ENCODE measurements around the gene CPE.

Gene CPE

DNA sequence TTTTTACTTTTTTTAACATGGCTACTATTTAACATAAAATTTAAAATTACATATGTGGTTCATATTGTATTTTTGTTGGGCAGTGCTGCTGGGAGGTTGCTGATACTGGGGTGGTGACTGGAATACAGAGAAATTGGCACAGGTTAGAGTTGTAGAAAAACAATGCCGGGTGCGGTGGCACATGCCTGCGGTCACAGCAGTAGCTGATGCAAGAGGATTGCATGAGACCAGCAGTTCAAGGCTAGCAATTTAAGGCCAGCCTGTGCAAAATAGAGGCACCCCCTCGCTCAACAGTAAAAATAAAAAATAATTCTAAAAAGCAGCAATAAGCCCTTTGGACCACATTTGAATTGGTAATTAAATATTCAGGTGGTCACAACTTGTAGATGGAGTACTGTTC, 11.8 kb upstream of the CPE start:
- no peak for DNase-seq

DNA sequence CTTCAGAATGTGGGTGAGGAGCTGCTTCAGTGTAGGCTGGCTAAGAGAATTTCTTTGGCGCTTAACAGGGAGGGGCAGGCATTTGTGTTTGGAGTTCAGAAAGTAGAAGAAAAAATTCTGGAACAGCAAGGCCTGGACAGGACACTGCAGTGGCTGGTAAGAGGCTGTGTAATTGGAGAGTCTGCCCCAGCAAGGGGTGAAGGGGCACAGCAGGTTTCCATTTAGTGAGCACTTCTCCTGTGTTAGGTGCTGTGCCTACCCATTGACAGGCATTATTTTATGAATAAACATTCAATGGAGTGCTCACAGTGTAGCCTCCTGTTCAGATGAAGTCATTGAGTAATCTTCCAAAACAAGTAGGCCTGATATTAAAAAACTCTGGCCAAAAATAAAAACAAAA, 10.7 kb upstream of the CPE start:
- no peak for DNase-seq

DNA sequence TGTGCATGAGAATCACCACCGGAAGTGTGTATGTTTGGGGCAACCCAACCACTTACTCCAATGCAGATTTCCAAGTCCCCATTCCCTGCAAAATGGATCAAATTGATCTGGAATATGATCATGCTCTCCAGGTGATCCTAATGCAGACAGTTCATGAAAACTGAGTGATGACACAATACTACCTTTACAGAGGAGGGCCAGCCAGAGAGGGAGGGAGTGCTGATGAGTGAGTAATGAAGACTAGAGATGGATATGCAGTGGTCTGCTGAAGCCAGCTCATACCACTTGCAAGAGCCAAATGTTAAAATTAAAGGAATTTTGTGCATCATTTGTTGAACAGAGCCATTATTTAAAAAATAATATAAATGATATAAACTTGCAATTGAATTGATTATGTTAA, 10.2 kb upstream of the CPE start:
- no peak for DNase-seq

DNA sequence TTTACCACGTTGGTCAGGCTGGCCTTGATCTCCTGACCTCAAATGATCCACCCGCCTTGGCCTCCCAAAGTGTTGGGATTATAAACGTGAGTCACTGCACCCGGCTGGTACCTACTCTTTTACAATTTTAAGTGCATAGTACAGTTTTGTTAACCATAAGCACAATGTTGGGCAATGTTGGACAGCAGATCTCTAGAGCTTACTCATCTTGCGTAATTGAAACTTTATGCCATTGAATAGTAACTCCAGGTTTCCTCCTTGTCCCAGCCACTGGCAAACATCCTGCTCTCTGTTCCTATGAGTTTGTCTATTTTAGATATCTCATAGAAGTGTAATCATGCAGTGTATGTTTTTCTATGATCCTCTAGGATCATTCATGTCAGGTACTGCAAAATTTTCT, 9.3 kb upstream of the CPE start:
- DNase-seq: no peak

DNA sequence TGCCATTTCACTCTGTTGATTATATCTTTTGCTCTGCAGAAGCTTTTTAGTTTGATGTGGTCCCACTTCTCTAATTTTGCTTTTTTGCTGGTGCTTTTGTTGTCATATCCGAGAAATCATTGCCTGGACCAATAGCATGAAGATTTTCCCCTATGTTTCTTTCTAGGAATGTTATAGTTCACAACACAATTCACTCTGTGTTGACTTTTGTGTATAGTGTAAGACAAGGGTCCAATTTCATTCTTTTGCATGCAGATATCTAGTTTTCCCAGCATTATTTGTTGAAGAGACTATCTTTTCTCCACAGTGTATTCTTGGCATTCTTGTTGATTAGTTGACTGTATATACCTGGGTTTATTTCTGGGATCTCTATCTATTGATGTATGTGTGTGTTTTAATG, 8.3 kb upstream of the CPE start:
- DNase-seq: no peak

DNA sequence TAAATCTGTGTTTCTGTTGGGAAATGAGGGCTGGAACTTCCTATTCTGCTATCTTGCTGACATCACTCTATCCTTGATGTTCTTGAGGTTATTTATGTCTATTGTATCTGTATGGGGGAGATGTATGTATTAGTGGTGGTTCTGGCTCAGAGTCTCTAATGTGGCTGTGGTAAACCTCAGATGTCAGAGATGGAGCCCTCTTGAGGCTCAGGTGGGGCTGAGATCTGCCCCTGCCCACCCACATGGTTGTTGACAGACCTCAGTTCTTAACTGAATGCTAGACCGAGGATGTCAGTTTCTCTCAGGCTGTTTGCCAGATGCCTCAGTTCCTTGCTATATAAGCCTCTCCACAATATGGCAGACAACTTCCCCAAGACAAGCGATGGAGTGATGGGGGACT, 3.3 kb upstream of the CPE start:
- no peak for DNase-seq

DNA sequence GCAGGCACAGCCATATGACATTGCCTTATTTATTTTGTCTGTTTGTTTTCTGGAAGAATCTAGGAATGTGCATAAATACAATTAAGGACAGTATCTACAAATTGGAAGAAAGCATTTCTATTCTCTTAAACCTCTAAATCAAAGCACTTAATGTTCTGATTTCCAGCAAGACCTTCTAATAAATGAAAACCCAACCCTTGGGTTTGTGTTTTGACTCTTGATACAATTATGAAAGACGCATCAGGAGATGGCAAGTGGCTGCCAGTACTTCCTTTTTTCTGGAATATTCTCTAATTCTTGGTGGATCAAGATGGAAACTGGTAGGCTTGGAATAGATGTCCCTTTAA, 437 bp upstream of the CPE start:
- no peak for DNase-seq

DNA sequence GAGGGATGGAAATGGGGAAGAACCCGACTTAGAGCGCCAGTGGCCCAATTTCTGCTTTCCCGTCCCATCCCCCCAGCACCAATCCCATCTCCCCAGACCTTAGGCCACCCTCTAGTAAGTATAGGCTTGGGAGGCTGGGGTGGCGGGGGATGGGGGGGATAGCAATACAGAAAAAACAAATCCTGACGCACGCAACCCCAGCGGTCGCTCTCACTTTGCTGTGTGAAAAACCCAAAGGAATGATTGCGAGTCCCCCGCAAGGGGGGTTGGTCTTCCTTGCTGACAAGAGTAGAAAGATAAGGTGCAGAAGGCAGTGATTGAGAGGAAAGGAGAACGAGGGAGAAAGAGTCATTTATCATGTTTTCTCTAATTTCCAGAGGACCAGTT, 863 bp downstream of the CPE start:
- peak in 1 of 2 experiments; percentile 39 for DNase-seq

DNA sequence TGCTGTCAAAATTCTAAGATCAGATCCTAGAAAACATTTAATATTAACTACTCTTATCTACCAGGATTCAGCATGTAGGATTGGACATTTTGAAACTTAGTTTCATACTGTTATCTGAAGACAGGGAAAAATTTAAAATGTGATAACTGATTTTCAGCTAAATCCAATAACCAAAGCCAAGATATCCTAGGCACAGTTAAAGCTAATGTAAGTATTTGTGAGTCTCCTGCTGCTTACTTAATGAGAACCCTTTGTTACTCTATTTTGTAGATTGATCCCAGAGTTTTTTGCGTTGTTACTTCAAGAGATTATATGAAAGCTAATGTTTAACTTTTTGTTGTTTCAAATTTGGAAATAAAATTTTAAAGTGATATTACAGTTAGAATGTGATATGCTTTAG, 2.0 kb downstream of the CPE start:
- DNase-seq: no peak

DNA sequence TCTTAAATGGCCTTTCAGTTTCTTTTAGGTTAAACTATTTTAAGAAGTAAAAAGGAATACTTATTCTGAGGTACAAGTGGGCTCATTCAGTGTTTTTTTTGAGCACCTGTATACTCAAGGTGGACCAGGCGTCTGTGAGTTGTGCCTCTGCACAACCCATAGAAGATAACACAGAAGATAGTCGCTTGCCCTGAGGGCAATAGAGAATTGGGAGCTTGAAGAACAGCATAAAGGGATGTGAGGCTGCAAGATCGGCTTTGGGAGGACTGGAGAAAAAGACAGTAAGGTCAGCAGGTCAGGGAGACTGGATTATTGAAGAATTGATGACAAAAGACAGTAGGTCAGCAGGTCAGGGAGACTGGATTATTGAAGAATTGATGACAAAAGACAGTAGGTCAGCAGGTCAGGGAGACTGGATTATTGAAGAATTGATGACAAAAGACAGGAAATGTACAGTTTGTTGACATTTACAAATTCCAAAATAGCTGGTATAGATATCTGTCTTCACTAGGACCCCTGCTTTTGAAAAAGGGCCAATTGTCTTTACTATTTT, 3.1 kb downstream of the CPE start:
- no peak for DNase-seq

DNA sequence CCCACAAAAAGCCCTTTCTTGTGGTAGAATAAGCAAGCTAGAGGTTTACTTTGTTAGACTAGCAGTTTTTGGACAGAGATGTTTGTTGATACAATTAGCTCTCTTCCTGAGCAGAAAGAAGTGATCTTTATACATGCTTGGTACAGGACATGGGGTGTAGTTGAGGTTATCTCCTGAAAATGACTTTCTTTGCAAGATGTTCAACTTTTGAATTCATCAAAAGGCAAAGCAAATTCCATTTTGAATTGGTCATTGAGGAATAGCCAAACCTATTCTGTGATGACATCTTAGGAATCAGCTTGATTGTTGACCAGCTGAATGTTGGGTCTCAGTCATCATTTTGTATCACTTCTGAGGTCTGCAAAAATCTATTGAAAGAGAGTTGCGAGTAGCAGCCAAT, 3.8 kb downstream of the CPE start:
- DNase-seq: peak; percentile 25 to 40

DNA sequence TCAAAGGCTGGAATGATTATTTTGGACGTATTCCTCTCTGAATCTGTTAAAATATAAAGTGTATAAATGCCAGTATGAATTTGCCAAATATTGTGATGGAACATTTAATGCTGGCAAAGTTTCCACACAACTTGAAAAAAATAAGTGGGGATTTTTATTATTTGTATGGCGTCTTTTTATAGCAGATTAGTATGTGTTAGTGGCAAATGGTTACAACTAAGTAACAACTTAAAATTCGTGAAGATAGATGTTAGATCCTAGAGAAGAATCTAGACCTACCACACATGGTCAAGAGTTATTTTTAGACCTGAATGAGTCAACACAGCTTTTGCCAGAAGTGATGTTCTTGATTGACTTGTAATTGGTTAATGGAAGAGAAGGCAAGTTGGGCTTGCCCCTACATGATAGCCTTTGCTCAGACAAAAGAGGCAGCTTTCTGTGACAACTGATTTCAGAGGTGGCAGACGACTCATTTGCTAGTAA, 4.8 kb downstream of the CPE start:
- peak; percentile 80 to 87 for DNase-seq

DNA sequence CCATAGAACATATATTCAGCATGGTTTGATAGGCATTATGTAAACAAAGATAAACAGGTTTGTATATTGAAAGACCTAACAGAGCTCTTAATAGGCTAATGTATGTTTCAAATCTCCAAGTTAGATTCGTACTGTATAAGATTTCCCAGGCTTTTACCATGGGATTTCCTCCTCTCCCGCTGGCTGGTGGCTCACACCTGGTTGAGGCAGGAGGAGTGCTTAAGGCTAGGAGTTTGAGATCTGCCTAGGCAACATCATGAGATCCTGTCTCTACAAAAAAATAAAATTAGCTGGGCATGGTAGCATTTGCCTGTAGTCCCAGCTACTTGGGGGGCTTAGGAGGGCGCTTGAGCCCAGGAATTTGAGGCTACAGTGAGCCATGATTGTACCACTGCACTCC, 5.4 kb downstream of the CPE start:
- DNase-seq: peak; percentile 48 to 79

DNA sequence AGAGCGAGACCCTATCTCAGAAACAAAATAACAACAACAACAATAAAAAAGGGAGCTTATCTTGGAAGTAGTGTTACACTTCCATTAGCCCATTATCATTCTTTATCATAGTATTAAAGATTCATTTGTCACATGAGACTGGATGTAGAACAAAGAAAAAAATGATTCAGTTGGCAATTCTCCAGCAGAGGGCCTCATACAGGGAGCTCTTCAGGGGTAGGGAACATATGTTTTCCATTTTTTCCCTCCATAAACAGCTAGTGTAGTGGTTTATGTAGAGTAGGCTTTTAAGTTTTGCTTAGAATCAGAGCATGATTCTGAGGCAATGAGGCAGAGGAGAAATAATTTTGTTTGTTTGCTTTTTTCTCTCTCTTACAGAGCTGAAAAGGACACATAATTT, 5.8 kb downstream of the CPE start:
- peak; percentile 80 to 84 for DNase-seq

DNA sequence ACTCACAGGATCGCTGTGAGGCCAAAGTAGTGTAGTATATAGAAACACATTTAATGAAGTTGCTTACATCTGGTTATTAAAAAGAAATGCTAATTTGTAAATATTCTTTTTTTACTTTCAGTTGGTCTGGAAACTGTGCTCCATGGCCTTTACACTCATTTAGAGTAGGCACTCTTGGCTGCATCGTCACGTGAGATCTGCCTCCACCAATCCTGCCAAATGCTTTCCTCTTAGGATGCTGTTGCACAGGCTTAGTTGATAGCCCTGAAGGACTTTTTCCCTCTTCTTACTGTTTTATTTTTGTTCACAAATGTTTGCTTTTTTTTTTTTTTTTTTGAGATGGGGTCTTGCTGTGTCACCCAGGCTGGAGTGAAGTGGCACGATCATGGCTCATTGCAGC, 6.3 kb downstream of the CPE start:
- DNase-seq: peak in 1 of 2 experiments; percentile 60

DNA sequence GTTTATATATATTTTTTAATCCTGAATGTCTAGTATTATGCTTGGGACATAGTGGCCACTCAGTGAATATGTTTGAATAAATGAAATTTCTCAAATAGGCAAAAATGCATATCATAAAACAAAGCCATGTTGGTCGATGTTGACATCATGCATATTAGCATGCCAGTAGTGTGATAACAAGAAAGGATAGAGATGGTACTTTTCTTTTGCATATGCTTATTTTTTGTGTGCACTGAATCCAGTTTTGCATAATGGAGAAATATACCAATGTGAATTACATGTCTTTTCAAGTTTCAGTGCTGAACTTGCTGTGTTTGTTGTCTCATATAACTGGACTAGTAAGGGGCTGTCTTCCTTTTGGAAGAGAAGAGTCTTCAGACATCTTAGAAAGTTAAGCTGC, 7.5 kb downstream of the CPE start:
- no peak for DNase-seq

DNA sequence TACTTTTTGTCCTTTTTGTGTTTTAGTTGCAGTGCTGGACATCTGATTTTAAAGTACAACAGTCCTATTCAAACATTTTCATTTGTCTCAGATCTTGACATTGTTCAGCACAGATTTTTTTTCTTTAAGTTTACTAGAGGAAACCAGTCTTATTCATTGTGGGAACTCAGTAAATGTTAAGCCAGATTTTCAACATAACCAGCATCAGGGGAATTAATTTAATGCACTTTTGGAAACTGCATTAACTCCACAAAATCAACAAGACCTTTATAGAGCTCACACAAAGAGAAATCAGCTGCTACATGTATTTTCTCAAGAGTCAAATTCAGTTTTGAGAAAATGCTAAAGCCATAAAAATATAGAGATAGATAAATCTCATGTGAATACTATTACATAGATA, 9.9 kb downstream of the CPE start:
- DNase-seq: no peak

DNA sequence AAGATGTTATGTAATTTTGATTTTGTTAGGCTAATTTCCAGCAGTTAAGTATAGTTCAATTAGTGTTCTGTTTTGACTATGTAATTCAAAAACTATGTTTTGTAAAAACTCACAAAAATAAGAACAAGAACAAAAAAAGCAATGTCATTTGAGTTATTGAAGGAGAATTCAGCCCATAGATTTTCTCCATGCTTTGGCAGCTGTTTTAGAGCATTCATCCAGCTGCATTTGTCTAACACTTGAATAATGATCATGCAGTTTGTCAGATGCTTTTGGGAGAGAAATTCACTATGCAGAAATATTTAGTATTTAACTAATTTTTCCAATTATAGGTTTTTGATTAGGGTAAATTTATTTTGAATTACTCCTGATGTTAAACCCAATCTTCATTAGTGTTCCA, 14.2 kb downstream of the CPE start:
- DNase-seq: no peak

DNA sequence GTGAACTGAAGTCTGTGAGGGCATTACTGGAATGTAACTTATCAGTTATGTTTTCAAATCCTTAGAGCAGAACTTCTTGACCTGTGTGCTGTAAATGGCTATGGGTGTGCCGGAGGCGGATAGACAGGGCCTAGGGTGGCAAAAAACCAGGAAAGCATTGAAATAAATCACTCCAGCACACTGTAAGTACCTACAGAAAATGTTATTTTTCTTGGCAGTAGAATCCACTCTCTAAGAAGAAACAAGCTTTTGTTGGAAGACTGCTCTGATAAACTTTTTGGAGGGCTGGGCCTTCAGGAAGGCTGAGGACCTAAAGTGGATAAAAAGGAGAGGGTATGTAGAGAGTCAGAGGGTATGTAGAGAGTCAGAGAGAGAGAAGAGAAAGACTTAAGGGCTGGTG, 14.9 kb downstream of the CPE start:
- DNase-seq: no peak

DNA sequence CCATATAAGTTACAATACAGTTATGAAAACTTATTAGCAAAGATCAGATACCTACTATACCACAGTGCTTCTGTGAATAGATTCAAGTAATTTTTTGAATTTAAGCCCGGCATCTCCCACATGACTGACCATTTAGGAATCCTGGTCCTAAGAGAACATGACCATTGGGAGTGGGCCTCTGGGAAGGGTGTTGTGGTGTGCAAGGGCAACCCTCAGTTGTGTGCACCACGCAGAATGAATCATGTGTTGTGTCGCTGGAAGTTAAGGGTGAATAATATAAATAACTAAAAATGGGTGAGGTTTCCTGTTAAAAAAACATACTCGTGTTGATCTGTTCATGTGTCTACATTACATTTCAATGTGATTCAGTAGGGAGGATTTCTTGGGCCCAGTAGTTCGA, 15.5 kb downstream of the CPE start:
- DNase-seq: no peak

DNA sequence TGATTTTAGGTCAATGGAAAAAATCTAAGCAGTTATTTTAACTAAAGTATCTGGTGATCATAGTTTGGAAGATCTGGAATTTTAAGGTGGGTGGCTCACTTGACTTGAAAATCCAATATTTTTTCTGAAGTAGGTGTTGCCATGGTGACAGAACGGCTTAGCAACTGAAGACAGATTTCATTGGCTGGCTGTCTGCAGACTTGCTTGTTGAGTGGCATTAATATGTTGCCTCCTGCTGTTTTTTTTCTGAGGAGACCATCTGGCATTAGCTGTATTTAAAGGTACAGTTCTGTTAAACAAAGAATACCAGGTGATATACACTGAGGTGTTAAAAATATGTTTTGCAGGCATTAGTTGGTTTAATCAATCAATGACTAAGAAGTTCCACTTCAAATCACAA, 19.8 kb downstream of the CPE start:
- peak; percentile 90 to 96 for DNase-seq

DNA sequence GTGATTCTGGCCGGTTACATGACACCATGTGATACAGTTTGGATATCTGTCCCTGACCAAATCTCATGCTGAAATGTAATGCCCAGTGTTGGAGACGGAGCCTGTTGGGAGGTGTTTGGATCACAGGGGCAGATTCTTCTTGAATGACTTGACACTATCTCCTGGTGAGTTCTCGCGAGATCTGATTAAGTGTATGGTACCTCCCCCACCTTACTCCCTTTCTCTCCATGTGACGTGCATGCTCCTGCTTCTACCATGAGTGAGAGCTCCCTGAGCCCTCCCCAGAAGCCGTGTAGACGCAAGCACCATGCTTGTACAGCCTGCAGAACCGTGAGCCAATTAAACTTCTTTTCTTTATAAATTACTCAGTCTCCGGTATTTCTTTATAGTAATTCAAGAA, 23.6 kb downstream of the CPE start:
- peak; percentile 40 to 60 for DNase-seq

DNA sequence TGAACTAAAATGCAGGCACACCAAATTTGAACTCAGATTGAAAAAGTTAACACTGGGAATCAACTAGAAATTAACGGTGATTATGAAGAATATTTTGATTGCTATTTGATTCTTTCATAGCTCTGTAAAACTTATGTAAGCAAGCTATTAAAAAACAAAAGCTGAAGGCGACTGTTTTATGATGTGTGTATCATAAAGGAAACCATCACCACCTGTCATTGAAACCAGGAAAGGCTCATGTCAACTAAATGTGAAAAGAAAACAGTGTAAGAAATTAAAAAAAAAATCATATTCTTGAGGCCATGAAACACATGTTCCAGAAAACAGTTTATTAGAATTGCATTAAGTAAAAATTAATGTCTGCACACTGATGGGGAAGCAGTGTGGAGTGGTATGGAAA, 24.2 kb downstream of the CPE start:
- DNase-seq: no peak

DNA sequence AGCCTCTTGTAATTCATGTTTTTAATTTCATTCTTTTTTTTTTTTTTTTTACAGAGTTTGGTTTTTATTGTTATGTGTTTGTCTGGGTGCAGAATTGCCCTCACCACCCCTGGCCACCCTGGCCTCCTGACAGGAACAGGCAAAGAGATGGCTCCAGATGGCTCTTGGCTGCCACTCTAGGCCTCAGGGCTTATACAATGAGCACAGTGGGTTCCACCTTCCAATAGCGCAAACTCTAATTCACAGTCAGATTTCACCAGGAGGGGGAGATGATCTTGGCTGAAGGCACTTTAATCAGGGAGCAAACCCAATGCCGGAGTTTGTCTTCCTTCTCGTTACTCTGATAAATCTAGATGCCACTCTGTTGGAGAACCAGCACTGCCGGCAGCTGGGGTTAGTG, 24.8 kb downstream of the CPE start:
- peak; percentile 89 to 93 for DNase-seq

DNA sequence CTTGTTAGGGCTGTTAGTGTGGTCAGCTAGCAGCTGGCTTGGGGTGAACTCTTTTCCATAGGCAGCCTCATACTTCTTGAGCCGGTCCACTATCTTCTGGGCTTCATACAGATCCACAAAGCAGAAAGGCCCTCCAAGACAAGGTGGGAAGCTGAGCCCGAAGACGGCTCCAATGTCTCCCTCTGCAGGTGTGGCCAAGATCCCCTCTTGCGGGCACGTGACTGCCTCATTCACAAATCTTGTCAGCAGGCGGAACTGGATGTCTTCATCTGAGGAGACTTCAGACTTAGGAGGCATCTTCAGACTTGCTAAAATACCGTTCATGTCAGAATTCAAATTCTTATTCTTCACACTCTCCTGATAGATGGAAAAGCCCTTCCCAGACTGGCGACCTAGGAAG, 25.3 kb downstream of the CPE start:
- no peak for DNase-seq

DNA sequence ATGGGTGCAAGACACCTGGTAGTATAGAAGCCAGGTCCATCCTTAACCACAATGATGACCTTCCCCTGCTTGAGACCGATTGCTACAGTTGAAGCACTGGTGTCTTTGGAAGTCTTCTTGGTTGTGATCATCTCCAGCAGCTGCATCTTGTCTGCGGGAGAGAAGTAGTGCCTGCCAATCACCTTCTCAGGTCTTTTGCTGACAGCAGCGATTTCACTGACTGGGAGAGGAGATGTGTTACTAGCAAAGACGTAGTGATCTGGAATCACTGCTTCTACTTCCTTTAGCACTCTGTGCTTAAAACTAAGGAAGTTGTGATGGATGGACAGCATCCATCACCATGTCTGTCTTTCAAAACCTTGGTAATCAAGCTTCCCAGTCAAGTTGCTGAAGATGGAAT, 25.9 kb downstream of the CPE start:
- DNase-seq: no peak
